ENCODE results near the gene SMC3.

GRCh38 chr10:110636572-110636931, 69.1 kb downstream of the SMC3 start:
- TF ChIP-seq RAD21 (conservative IDR thresholded peaks at IDR 0.05 in 1 of 2, IDR thresholded peaks at IDR 0.05 in 1 of 2), result no peak
- no peak for TF ChIP-seq EP300 (IDR thresholded peaks at IDR 0.05)
- no peak for TF ChIP-seq SMC3 (IDR thresholded peaks at IDR 0.05)
- no peak for TF ChIP-seq RFX5 (IDR thresholded peaks at IDR 0.05)
- no peak for TF ChIP-seq NPAS2 (CRISPR knock-in tag; IDR thresholded peaks at IDR 0.05; ENCODE audit: borderline replicate concordance)
- no peak for TF ChIP-seq POLR2A (IDR thresholded peaks at IDR 0.05; ENCODE audit: low read length)
